HG02970 (cell line): ENCODE data around the gene PLPP1.
A peak's percentile ranks its signal among the peaks of the same experiment; 100 is the strongest.

Experiments used
- ATAC-seq: cut with Tn5 transposase; IDR thresholded peaks from one replicate; pipeline ENCODE4 v1.9.1; 2021; ENCODE audit warnings: mild to moderate bottlenecking, moderate library complexity, moderate number of reproducible peaks; ENCODE audit not compliant: unreplicated experiment, low FRiP score

PLPP1 gene

DNA sequence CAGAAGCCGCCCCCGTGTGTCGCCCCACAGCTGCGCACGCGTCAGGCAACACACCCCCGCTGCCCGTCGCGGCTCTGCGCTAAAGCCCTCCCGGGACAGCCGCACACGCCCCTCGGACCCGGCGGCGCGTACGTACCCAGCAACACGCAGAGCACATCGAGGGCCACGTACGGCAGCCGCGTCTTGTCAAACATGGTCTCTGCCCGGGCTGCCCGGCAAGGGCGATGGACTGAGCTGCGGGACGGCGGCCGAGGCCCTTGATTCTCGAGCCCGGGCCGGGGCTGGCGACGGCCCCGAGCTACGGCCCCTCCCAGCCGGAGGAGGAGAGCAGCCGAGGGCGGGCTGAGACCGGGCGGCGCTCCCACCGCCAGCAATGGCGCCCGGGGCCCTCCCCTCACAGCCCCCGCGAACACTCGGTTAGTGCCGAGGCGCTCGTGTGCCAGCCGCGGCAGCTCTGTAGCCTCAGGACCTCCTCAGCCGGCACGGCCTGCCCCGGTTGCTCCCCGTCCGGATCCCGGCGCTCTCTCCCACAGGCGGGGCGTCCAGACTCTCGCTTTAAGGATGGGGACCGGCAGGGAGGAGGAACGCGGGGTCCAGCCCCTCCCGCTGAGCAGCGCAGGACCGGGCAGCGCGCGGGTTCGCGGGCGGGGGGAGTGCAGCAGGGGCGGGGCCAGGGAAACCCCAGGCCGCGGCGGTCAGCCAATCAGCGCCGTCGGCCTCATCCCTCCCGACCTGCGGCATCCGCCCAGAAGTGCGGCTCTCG lies at the start of gene PLPP1:
TSS of gene PLPP1 (minus strand) at position 529 of the 763 bp plus-strand sequence. CDS start at position 194, 335 bp downstream.
- ATAC-seq = peak; percentile 69

DNA sequence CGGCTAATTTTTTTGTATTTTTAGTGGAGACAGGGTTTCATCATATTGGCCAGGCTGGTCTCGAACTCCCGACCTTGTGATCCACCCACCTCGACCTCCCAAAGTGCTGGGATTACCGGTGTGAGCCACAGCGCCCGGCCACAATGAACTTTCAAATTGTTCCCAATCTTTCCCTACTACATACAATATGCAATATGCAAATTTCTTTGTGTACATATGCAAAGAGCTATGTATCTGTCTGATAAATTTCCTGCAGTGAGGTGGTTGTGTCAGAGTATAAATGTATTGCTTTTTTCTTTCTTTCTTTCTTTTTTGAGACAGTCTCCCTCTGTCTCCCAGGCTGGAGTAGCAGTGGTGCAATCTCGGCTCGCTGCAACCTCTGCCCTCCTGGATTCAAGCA lies 48.8 kb upstream of the PLPP1 start:
- ATAC-seq = no peak

DNA sequence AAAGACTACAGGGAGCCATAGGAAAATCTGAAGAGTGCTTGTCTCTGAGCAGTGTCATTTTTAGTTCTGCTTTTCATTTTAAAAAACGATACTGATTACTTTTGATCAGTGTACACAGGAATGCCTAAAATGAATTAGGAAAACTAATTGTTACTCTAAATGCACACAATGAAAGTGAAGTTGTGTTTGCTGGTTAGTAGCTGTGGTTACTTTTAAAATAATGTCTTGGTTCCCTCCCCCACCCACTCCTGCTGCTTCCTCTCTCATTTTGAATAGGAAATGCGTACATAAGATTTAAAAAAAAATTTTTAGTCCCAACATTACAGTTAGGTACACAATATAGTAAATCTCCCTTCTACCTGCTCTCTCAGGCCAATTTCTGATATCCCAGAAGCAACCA lies 47.5 kb upstream of the PLPP1 start:
- ATAC-seq = no peak

DNA sequence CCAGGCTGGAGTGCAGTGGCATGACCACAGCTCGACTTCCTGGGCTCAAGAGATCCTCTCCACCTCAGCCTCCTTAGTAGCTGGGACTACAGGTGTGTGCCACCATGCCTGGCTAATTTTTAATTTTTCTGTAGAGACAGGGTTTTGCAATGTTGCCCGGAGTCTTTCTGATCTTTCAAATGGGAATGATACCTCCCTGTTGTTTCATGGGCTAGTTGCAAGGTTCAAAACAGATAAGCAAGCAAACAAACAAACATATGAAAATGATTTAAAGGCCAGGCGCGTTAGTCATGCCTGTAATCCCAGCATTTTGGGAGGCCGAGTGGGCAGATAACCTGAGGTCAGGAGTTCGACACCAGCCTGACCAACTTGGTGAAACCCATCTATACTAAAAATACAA lies 45.3 kb upstream of the PLPP1 start:
- ATAC-seq = no peak

DNA sequence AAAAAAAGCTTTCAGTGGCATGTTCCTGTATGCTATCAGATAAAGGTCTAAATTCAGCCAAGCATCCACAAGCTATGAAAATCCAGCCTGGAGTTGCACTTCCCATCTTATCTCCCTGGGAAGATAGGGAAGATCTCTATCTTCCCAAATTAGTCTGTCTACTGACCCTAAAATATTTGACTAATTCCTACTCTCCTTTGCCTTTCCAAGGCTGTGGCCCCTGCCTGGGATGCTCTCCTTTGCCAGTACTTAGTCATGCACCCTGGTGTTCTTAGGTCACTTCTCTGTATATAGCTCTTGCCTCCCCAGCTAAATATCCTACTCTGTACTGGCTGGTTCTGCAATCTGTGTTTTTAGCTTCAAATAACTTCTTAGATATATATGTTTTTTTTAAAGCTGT lies 44.0 kb upstream of the PLPP1 start:
- ATAC-seq = no peak

DNA sequence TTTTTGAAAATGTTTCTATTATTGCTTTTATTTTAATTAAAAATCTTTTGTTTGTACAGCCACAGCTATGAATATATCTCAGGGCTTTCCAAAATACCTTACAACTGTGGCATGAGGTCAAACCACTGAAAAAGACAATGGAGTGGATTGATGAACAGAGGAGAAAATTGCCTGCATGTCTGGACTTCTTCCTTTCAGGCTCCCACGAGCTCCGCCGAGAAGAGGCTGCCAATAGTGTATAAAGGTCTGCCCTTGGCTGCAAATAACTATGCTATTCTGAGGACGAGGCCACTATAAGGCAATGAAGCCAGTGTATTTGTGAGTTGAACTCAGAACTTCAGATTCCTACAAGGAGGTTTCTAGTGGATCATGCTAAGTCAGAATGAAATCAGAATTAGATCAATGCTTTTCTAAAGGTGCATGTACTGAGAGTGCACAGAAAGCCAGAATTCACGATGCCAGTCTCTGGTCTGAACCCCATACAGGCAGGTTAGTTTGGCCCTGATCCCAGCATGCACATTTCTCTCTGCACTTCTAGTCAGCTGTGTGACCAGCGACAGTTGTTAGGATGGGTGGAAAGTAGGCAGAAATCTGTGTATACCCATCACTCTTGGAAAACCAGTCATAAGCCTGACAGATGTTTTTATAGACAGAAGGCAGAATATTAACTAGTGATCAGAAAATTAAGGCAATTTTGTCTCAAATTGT lies 42.7 kb upstream of the PLPP1 start:
- ATAC-seq = no peak

DNA sequence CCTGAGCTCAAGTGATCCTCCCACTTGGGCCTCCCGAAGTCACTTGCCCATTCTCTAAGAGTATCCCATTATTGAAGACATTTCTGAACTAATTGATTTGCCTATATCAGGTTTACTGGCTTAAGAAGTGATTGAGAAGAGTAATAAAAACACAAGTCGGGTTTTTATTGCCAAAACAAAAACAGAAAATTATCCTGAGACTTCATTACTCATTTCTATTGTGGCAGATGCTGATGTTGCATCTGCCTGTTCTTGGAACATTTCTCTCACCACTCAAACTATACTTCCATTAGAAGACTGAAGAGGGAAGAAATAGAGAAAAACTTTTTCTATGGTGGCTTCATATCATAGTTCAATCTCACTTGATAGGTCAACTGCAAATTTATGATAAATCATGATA lies 41.9 kb upstream of the PLPP1 start:
- no peak for ATAC-seq

DNA sequence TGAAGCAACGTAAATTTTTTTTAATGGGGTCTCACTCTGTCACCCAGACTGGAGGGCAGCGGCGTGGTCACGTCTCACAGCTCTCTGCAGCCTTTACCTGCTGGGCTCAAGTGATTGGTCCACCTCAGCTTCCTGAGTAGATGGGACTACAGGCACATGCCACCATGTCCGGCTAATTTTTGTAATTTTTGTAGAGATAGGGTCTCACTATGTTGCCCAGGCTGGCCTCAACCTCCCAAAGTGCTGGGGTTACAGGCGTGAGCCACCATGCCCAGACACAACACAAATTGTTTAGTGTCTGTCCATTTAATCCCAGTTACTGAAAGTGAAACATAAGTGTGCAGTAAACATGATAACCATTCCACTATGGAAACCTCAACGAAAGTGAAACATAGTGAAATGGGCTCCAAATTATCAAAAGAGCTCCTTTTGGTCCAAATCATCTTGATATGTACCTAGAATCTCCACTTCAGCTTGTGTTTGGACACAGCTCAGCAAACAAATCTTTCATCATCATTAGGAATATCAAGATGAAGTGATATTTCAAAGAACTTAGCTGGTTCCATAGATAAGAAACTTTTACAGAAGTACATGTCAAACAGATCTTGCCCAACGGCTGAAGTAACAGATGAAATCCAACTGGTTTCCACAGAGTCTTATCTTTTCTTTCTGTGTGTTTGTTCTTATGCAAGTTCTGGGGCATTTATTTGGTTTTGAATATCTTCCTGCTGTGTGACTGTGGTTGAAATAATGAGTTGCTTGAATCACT lies 41.2 kb upstream of the PLPP1 start:
- no peak for ATAC-seq

DNA sequence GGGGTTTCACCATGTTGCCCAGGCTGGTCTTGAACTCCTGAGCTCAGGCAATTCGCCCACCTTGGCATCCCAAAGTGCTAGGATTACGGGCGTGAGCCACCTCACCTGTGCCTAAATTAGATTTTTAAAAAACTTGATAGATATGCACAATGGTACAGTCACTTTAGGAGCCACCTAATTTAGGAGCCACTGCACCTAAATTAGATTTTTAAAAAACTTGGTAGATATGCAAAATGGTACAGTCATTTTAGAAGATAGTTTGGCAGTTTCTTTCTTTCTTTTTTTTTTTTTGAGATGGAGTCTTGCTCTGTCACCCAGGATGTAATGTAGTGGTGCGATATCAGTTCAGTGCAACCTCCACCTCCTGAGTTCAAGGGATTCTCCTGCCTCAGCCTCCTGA lies 37.8 kb upstream of the PLPP1 start:
- ATAC-seq = no peak

DNA sequence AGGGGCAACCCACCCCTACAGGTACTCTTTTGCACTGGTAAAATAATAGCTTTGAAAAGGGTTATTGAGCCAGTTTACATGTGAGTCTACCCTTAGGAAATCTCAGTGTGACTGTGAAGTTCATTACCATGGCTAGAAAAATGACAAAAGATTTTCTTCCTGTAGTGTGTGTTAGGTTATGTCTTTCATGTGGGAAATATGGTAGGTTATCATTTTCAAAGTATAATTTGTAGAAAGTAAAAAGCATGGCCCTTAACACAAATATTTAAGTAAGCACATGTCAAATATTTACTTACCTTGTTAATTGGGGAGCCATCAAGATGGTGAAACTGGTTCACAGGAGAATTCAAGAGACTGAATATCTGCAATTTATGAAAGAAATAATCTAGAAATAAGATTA lies 37.3 kb upstream of the PLPP1 start:
- ATAC-seq = no peak

DNA sequence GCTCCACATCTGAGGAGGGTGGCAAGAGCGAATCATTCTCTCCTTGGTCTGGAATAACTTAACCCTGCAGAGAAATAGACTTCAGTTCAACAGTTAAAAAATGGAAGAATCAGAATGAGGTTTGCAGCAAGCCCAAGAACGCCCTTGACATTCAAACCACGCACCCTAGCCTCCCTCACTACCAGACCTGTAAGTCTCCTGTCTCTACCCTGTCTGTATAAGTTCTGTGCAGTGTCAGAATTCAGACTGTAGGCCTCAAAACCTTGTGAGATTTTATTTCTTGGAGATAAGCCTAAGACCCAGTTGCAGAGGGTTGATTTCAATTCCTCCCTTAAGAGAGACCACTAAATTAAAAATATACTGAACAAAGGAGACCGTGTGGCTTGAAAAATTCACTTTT lies 35.8 kb upstream of the PLPP1 start:
- ATAC-seq = no peak

DNA sequence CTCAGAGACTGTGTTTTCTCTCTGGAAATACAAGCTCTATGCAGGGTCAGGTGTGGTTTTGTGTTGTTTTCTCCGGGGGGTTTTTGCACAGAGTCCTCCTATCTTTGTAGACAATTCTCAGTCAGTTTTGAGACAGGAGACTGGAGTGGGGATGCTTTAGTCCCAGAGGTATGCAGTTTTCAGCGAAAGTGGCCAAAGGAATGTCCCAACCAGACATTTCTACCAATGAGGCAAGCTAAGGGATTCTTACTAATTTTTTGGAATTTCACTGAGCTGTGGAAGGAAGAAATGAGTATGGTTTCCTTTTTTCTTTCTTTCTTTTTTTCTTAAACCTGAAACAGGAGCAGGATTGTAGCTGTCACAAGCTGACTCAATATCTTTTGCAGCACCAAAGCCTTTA lies 35.3 kb upstream of the PLPP1 start:
- ATAC-seq = no peak

DNA sequence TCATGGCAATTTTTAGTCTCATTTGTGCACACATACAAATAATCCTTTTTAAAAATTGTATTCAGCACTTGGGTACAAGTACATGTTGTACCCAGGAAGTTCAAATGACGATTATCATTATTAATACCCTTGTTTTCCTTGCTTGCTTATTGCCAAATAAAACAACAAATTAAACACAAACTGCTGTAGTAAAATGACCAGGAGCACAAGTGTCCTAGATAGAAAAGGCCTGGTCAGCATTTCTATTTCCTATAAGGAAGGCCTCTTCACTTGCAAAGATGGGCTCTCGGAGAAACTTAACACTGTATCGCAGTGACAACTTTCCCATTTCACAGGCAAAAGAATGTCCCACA lies 34.7 kb upstream of the PLPP1 start:
- no peak for ATAC-seq

DNA sequence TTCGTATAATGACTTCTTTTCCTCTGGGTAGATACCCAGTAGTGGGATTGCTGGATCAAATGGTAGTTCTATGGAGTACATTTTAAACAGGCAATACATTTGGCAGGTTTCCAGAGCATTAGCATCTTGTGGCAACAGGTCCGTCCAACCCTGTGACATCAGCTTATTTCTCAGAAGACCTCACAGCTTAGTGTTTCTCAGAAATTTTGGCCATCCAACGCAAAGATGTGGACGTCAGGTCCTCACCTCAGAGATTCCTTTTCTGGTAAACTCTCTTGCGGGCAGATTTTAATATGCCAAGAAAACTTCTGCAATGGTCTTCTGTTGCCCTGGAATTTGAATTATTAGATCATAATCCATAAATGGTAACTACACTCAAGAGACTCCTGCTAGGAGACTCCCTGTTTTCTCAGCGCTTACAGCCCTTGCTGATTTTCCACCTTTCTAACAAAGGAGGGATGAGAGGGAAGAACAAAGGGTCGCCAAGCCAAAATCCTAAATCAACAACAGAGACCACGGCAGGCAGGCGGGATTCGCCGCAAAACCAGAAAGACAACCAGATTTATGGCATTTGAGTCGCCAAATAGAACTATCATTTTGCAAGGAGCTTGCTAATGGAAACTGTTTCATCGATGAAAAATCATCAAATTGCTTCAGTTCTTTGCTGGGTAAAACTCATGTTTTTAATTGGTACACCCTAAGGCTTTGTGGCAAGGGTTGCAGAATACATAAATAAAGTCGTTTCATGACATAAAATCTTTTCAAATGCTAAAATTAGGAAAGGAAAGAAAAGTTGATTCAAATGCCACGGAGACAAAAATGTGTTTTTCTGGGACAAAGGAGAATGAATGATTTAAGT lies 34.1 kb upstream of the PLPP1 start:
- ATAC-seq = no peak

DNA sequence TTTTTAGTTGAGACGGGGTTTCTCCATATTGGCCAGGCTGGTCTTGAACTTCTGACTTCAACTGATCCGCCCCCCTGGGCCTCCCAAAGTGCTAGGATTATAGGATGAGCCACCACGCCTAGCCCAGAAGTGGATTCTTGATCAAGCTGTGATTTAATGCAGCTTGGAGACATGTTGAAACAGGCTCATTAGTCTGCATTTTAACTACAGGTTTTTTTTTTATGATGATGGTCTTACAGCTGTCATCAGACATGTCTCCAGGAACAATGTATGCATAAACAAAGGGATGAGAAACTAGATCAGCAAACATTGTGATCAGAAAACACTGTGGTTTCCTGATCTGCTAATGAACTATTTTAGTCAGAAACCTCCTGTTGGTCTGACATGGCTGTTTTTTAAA lies 30.0 kb upstream of the PLPP1 start:
- ATAC-seq = no peak

DNA sequence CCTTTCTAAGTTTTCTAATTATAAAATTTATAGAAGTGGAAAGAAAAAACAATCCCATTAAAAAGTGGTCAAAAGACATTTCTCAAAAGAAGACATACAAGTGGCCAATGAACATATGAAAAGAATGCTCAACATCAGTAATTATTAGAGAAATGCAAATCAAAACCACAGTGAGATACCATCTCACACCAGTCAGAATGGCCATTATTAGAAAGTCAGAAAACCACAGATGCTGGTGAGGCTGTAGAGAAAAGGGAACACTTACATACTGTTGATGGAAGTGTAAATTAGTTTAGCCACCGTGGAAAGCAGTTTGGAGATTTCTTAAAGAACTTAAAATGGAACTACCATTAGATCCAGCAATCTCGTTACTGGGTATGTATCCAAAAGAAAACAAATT lies 23.7 kb upstream of the PLPP1 start:
- no peak for ATAC-seq

DNA sequence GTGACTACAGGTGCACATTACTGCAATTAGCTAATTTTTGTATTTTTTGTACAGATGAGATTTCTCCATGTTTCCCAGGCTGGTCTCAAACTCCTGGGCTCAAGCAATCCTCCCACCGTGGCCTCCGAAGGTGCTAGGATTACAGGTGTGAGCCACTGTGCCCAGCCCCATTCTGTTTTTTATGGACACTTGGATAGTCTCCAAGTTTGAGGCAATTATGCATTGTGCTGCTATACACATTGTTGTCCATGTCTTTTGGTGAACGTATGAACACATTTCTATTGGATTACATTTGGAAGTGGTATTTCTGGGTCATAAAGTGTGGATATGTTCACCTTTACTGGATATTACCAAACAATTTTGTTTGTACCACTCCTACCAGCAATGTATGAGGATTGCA lies 22.4 kb upstream of the PLPP1 start:
- no peak for ATAC-seq

DNA sequence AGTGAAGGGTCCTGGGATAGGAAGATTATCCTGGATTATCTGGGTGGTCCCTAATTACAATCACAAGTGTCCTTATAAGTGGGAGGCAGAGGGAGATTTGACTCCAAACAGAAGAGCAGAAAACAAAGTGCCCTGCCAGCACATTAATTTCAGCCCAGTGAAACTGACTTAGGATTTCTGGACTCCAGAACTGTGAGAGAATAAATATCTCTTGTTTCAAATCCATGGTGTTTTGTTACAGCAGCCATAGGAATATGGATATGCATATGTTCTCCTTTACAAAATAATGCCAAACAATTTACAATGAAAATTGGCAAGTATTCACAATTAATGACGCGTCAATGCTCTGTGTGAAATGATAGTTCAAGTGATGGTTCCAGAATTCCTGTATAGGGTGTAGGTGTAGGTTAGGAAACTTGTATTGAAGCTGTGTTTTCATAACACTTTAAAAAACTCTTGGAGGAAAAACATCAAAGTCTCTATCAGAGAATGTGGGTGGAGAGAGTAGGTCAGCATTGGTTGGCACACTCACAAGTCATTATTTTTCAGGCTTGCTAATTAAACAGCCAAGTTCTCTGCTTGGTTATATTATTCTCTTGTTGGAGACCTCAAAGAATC lies 19.9 kb upstream of the PLPP1 start:
- ATAC-seq = no peak

DNA sequence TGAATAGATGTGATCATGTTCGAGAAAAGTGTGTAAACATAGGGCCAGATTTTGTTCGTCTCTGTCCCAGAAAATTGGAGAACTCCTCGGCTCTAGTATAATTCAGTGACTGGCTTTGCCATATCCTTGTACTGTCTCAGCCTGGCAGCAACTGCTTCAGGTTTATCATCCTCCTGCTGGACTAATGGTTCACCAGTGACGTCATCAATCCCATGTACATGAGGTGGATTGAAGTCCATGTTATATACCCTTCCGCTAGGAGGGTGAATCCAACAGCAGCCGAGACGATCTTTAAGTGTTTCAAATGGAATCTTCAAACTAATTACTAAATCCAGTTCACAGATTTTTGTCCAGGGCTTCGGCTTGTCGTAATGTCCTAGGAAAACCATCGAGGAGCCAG lies 17.1 kb upstream of the PLPP1 start:
- ATAC-seq = no peak

DNA sequence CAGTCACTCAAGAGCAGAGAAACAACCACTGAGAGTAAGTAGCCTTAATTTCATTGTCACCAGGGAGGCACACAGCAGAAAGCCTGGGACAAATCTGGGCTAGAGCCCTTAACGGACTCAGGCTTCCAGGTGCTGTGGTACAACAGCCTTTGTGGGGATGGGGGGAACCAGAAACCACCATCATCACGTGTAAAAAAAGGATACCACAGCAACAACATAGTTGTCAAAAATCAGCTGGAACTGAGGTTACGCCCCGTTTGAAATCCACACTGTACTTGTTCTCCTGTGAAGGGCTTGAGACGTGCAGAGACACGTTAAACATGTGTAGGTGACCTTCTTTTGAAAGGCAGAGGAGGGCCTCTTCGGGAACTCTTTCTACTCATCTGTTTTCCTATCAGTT lies 16.6 kb upstream of the PLPP1 start:
- no peak for ATAC-seq
